ENCODE data around the gene MXRA5.
"Not testable (repeated sequence)": the region's sequence is repeated elsewhere in the genome, so short reads cannot be mapped to it uniquely, and the experiment has no call there.

MXRA5 gene

GRCh38 chrX:3360881-3361280 lies 14.4 kb upstream of the MXRA5 start:
- no peak for ATAC-seq
- TF ChIP-seq ZFP30 (CRISPR knock-in tag; IDR thresholded peaks at IDR 0.05) (no peak), RARB (CRISPR knock-in tag; IDR thresholded peaks at IDR 0.05) (no peak), ZFP3 (CRISPR knock-in tag; IDR thresholded peaks at IDR 0.05) (no peak), PPARA (CRISPR knock-in tag; IDR thresholded peaks at IDR 0.05; ENCODE audit: borderline replicate concordance) (no peak)
- TF ChIP-seq, protein P1, sequence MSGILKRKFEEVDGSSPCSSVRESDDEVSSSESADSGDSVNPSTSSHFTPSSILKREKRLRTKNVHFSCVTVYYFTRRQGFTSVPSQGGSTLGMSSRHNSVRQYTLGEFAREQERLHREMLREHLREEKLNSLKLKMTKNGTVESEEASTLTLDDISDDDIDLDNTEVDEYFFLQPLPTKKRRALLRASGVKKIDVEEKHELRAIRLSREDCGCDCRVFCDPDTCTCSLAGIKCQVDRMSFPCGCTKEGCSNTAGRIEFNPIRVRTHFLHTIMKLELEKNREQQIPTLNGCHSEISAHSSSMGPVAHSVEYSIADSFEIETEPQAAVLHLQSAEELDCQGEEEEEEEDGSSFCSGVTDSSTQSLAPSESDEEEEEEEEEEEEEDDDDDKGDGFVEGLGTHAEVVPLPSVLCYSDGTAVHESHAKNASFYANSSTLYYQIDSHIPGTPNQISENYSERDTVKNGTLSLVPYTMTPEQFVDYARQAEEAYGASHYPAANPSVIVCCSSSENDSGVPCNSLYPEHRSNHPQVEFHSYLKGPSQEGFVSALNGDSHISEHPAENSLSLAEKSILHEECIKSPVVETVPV (CRISPR knock-in tag; IDR thresholded peaks at IDR 0.05): no peak

DNA sequence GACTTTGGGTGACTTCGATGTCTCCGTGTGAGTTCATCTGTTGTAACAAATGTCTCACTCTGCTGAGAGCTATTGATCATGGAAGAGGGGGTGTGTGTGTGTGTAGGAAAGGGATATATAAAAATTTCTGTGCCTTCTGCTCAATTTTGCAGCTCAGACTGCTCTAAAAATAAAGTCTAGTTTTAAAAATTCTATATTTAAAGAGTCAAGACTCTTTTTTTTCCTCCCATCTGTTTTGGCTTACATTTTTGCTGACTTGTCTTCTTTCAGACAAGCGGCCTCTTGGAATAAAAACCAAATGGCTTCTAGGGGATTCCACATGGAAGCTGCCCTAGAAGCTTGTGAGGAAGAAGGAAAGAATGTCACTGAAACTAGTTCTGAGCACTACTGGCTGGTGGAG lies 6.3 kb upstream of the MXRA5 start:
- not testable (repeated sequence) for ATAC-seq

DNA sequence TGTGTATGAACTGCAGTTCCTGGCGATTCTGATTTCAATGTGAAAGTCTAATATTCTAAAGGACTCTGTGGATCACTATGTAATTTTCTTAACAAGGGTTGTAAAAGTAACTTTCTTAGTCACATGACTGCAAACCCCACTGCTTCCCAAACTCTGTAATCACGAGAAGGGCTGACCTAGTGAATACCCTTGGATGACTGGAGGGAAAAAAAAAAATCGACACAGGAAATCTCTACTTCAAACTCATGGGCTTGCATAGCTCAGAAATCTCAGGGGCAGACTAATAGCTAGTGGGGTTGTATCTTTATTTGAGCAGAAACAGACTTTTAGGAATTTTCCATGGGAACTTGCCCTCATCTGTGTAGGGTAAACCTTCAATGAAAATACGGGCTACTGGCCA lies 4.8 kb upstream of the MXRA5 start:
- TF ChIP-seq RARB (CRISPR knock-in tag; IDR thresholded peaks at IDR 0.05): no peak
- no peak for TF ChIP-seq ARNTL (CRISPR knock-in tag; IDR thresholded peaks at IDR 0.05; ENCODE audit: borderline replicate concordance, low read depth)
- no peak for TF ChIP-seq ZNF565 (CRISPR knock-in tag; conservative IDR thresholded peaks at IDR 0.05; ENCODE audit: low read depth)
- no peak for TF ChIP-seq ZFP3 (CRISPR knock-in tag; IDR thresholded peaks at IDR 0.05)
- no peak for TF ChIP-seq POU6F1 (CRISPR knock-in tag; IDR thresholded peaks at IDR 0.05; ENCODE audit: borderline replicate concordance, low read depth)
- TF ChIP-seq, protein P2, sequence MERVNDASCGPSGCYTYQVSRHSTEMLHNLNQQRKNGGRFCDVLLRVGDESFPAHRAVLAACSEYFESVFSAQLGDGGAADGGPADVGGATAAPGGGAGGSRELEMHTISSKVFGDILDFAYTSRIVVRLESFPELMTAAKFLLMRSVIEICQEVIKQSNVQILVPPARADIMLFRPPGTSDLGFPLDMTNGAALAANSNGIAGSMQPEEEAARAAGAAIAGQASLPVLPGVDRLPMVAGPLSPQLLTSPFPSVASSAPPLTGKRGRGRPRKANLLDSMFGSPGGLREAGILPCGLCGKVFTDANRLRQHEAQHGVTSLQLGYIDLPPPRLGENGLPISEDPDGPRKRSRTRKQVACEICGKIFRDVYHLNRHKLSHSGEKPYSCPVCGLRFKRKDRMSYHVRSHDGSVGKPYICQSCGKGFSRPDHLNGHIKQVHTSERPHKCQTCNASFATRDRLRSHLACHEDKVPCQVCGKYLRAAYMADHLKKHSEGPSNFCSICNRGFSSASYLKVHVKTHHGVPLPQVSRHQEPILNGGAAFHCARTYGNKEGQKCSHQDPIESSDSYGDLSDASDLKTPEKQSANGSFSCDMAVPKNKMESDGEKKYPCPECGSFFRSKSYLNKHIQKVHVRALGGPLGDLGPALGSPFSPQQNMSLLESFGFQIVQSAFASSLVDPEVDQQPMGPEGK (CRISPR knock-in tag; IDR thresholded peaks at IDR 0.05; ENCODE audit: borderline replicate concordance): no peak
- no peak for ATAC-seq

DNA sequence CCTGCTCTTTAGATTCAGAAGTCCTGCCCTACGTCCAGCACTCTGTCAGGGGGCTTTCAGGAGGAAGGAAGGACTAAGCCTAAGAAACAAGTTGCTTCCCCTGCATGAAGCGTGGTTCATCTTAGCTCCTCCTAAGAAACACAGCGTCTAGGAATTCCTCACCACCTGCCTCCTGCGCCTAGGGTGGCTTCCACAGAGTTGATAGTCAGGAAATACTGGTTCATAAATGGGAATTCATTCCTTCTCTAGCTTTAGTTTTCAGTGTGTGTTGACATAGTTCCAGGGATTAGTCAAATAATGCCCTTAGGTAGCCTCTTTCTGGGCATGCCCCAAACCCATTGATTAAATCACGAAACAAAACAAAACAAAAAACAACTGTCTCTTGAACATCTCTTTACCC lies 1.7 kb upstream of the MXRA5 start:
- ATAC-seq: no peak
- TF ChIP-seq, protein P2 (CRISPR knock-in tag; IDR thresholded peaks at IDR 0.05; ENCODE audit: borderline replicate concordance): no peak
- no peak for TF ChIP-seq TCF4 (CRISPR knock-in tag; IDR thresholded peaks at IDR 0.05; ENCODE audit: borderline replicate concordance)
- TF ChIP-seq ZFP30 (CRISPR knock-in tag; IDR thresholded peaks at IDR 0.05): no peak
- no peak for TF ChIP-seq ESRRG (CRISPR knock-in tag; IDR thresholded peaks at IDR 0.05)
- TF ChIP-seq ZNF70 (CRISPR knock-in tag; IDR thresholded peaks at IDR 0.05): no peak
- TF ChIP-seq BACH2 (CRISPR knock-in tag; IDR thresholded peaks at IDR 0.05; ENCODE audit: borderline replicate concordance): no peak
- TF ChIP-seq, protein P3, sequence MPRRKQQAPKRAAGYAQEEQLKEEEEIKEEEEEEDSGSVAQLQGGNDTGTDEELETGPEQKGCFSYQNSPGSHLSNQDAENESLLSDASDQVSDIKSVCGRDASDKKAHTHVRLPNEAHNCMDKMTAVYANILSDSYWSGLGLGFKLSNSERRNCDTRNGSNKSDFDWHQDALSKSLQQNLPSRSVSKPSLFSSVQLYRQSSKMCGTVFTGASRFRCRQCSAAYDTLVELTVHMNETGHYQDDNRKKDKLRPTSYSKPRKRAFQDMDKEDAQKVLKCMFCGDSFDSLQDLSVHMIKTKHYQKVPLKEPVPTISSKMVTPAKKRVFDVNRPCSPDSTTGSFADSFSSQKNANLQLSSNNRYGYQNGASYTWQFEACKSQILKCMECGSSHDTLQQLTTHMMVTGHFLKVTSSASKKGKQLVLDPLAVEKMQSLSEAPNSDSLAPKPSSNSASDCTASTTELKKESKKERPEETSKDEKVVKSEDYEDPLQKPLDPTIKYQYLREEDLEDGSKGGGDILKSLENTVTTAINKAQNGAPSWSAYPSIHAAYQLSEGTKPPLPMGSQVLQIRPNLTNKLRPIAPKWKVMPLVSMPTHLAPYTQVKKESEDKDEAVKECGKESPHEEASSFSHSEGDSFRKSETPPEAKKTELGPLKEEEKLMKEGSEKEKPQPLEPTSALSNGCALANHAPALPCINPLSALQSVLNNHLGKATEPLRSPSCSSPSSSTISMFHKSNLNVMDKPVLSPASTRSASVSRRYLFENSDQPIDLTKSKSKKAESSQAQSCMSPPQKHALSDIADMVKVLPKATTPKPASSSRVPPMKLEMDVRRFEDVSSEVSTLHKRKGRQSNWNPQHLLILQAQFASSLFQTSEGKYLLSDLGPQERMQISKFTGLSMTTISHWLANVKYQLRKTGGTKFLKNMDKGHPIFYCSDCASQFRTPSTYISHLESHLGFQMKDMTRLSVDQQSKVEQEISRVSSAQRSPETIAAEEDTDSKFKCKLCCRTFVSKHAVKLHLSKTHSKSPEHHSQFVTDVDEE (CRISPR knock-in tag; IDR thresholded peaks at IDR 0.05): no peak
- no peak for TF ChIP-seq CREB5 (CRISPR knock-in tag; IDR thresholded peaks at IDR 0.05; ENCODE audit: low read depth)
- TF ChIP-seq ARNTL (CRISPR knock-in tag; IDR thresholded peaks at IDR 0.05; ENCODE audit: borderline replicate concordance, low read depth): no peak
- no peak for TF ChIP-seq TOX (CRISPR knock-in tag; IDR thresholded peaks at IDR 0.05; ENCODE audit: borderline replicate concordance)
- TF ChIP-seq ZFP3 (CRISPR knock-in tag; IDR thresholded peaks at IDR 0.05): no peak
- TF ChIP-seq RARB (CRISPR knock-in tag; IDR thresholded peaks at IDR 0.05): no peak
- no peak for TF ChIP-seq OSR1 (CRISPR knock-in tag; IDR thresholded peaks at IDR 0.05)
- TF ChIP-seq ZC3H10 (CRISPR knock-in tag; IDR thresholded peaks at IDR 0.05): no peak
- no peak for TF ChIP-seq POU6F1 (CRISPR knock-in tag; IDR thresholded peaks at IDR 0.05; ENCODE audit: borderline replicate concordance, low read depth)
- TF ChIP-seq GLIS3 (CRISPR knock-in tag; IDR thresholded peaks at IDR 0.05): no peak
- no peak for TF ChIP-seq SNAI2 (CRISPR knock-in tag; IDR thresholded peaks at IDR 0.05)
- TF ChIP-seq ZNF8 (CRISPR knock-in tag; IDR thresholded peaks at IDR 0.05): no peak
- no peak for TF ChIP-seq CSDC2 (CRISPR knock-in tag; IDR thresholded peaks at IDR 0.05)
